ENCODE measurements around the gene GRK5.
"Not testable (repeated sequence)": the region's sequence is repeated elsewhere in the genome, so short reads cannot be mapped to it uniquely, and the experiment has no call there.

The GRK5 gene

GRCh38 chr10:119221201-119221600 is 13.8 kb downstream of the GRK5 start:
- no peak for DNase-seq (ENCODE audit: low read depth in 3 of 3, low spot score in 1 of 3)

- DNase-seq (ENCODE audit: low read depth in 3 of 3, low spot score in 1 of 3), result no peak
Observed at GRCh38 chr10:119221666-119222065, 14.3 kb downstream of the GRK5 start.

GRCh38 chr10:119222537-119222936 is 15.2 kb downstream of the GRK5 start:
- no peak for DNase-seq (ENCODE audit: low read depth in 3 of 3, low spot score in 1 of 3)

GRCh38 chr10:119222966-119223386 is 15.6 kb downstream of the GRK5 start:
- no peak for DNase-seq (ENCODE audit: low read depth in 3 of 3, low spot score in 1 of 3)

GRCh38 chr10:119225083-119225658 is 17.8 kb downstream of the GRK5 start:
- DNase-seq (ENCODE audit: low read depth in 3 of 3, low spot score in 1 of 3), result no peak

GRCh38 chr10:119227825-119228224 is 20.5 kb downstream of the GRK5 start:
- no peak for DNase-seq (ENCODE audit: low read depth in 3 of 3, low spot score in 1 of 3)

- DNase-seq (ENCODE audit: low read depth in 3 of 3, low spot score in 1 of 3), result no peak
Observed at GRCh38 chr10:119231654-119232053, 24.3 kb downstream of the GRK5 start.

GRCh38 chr10:119232439-119232838 is 25.1 kb downstream of the GRK5 start:
- peak in 1 of 3 donors; percentile 25 for DNase-seq (ENCODE audit: low read depth in 3 of 3, low spot score in 1 of 3)

- no peak for DNase-seq (ENCODE audit: low read depth in 3 of 3, low spot score in 1 of 3)
Observed at GRCh38 chr10:119233123-119233820, 25.9 kb downstream of the GRK5 start.

- DNase-seq (ENCODE audit: low read depth in 3 of 3, low spot score in 1 of 3), result no peak
Observed at GRCh38 chr10:119233821-119234220, 26.4 kb downstream of the GRK5 start.

- DNase-seq (ENCODE audit: low read depth in 3 of 3, low spot score in 1 of 3), result no peak
Observed at GRCh38 chr10:119235356-119235755, 28.0 kb downstream of the GRK5 start.

GRCh38 chr10:119237722-119238436 is 30.5 kb downstream of the GRK5 start:
- DNase-seq (ENCODE audit: low read depth in 3 of 3, low spot score in 1 of 3), result no peak

GRCh38 chr10:119238577-119238976 is 31.2 kb downstream of the GRK5 start:
- DNase-seq (ENCODE audit: low read depth in 3 of 3, low spot score in 1 of 3), result no peak

GRCh38 chr10:119239015-119239414 is 31.6 kb downstream of the GRK5 start:
- DNase-seq (ENCODE audit: low read depth in 3 of 3, low spot score in 1 of 3), result not testable (repeated sequence)

GRCh38 chr10:119239630-119240029 is 32.3 kb downstream of the GRK5 start:
- not testable (repeated sequence) for DNase-seq (ENCODE audit: low read depth in 3 of 3, low spot score in 1 of 3)

GRCh38 chr10:119241066-119241465 is 33.7 kb downstream of the GRK5 start:
- DNase-seq (ENCODE audit: low read depth in 3 of 3, low spot score in 1 of 3), result no peak

GRCh38 chr10:119242186-119242585 is 34.8 kb downstream of the GRK5 start:
- no peak for DNase-seq (ENCODE audit: low read depth in 3 of 3, low spot score in 1 of 3)

GRCh38 chr10:119243488-119243887 is 36.1 kb downstream of the GRK5 start:
- no peak for DNase-seq (ENCODE audit: low read depth in 3 of 3, low spot score in 1 of 3)

- no peak for DNase-seq (ENCODE audit: low read depth in 3 of 3, low spot score in 1 of 3)
Observed at GRCh38 chr10:119243967-119244366, 36.6 kb downstream of the GRK5 start.

- DNase-seq (ENCODE audit: low read depth in 3 of 3, low spot score in 1 of 3), result no peak
Observed at GRCh38 chr10:119245272-119245671, 37.9 kb downstream of the GRK5 start.

- no peak for DNase-seq (ENCODE audit: low read depth in 3 of 3, low spot score in 1 of 3)
Observed at GRCh38 chr10:119246862-119247549, 39.6 kb downstream of the GRK5 start.

- DNase-seq (ENCODE audit: low read depth in 3 of 3, low spot score in 1 of 3), result no peak
Observed at GRCh38 chr10:119247550-119247894, 40.2 kb downstream of the GRK5 start.

All from stimulated activated CD4-positive, alpha-beta T cell treated with anti-CD3 and anti-CD28 coated beads, TNF-alpha, amount 100 ng/mL, for 1 hour (primary cell).